ENCODE results near the gene MET. TPM values are rescaled to one million over a fixed set of nuclear protein-coding genes. Genes with fewer than 3 reads are reported as not detected.
A peak's percentile ranks its signal among the peaks of the same experiment; 100 is the strongest.

Gene MET
- total and polyA plus RNA-seq, 2 of the 13 experiments (the other 11 are each of a cell fraction or from before 2014, with no cell fraction given), result 21.8 to 31.5 TPM

DNA sequence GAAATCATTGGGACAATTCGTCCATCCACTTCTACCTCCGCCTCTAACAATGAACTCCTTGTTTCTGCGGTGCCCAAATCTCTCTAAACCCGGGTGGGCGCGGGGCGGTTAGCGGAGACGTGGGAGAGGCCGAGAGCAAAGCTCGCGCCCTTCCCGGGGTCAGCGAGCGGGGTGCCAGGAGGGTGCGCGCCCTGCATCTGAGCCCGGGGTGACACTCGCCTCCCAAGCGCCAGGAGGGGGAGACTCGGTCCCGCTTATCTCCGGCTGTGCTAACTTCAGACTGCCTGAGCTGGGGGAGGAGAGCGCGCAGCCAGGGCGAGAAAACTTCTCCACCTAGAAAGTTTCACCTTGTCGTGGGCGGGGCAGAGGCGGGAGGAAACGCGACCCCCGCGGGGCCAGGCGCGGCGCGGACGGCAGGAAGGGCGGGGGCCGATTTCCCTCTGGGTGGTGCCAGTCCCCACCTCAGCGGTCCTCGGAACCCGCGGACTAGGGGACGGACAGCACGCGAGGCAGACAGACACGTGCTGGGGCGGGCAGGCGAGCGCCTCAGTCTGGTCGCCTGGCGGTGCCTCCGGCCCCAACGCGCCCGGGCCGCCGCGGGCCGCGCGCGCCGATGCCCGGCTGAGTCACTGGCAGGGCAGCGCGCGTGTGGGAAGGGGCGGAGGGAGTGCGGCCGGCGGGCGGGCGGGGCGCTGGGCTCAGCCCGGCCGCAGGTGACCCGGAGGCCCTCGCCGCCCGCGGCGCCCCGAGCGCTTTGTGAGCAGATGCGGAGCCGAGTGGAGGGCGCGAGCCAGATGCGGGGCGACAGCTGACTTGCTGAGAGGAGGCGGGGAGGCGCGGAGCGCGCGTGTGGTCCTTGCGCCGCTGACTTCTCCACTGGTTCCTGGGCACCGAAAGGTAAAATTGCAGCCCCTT is at the start of gene MET (continued):
- TF ChIP-seq, protein P1, sequence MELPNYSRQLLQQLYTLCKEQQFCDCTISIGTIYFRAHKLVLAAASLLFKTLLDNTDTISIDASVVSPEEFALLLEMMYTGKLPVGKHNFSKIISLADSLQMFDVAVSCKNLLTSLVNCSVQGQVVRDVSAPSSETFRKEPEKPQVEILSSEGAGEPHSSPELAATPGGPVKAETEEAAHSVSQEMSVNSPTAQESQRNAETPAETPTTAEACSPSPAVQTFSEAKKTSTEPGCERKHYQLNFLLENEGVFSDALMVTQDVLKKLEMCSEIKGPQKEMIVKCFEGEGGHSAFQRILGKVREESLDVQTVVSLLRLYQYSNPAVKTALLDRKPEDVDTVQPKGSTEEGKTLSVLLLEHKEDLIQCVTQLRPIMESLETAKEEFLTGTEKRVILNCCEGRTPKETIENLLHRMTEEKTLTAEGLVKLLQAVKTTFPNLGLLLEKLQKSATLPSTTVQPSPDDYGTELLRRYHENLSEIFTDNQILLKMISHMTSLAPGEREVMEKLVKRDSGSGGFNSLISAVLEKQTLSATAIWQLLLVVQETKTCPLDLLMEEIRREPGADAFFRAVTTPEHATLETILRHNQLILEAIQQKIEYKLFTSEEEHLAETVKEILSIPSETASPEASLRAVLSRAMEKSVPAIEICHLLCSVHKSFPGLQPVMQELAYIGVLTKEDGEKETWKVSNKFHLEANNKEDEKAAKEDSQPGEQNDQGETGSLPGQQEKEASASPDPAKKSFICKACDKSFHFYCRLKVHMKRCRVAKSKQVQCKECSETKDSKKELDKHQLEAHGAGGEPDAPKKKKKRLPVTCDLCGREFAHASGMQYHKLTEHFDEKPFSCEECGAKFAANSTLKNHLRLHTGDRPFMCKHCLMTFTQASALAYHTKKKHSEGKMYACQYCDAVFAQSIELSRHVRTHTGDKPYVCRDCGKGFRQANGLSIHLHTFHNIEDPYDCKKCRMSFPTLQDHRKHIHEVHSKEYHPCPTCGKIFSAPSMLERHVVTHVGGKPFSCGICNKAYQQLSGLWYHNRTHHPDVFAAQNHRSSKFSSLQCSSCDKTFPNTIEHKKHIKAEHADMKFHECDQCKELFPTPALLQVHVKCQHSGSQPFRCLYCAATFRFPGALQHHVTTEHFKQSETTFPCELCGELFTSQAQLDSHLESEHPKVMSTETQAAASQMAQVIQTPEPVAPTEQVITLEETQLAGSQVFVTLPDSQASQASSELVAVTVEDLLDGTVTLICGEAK (IDR thresholded peaks at IDR 0.05), result no peak
- TF ChIP-seq, protein P1 (CRISPR knock-in tag; IDR thresholded peaks at IDR 0.05), result peak; percentile 78
- TF ChIP-seq MTF2 (CRISPR knock-in tag; IDR thresholded peaks at IDR 0.05; ENCODE audit: borderline replicate concordance) (no peak), ZNF432 (CRISPR knock-in tag; IDR thresholded peaks at IDR 0.05; ENCODE audit: borderline replicate concordance) (no peak), U2AF1 (optimal IDR thresholded peaks at IDR 0.05; ENCODE audit: low read depth, low read length) (no peak), ZNF777 (CRISPR knock-in tag; IDR thresholded peaks at IDR 0.05) (no peak), SNRNP70 (IDR thresholded peaks at IDR 0.05; ENCODE audit: low read depth, low read length) (no peak), ZBTB8A (CRISPR knock-in tag; IDR thresholded peaks at IDR 0.05; ENCODE audit: borderline replicate concordance, low read depth) (no peak), TBX3 (IDR thresholded peaks at IDR 0.05; ENCODE audit: borderline replicate concordance) (peak; percentile 76), GATA4 (IDR thresholded peaks at IDR 0.05; ENCODE audit: borderline replicate concordance, low read depth) (no peak), ZNF543 (CRISPR knock-in tag; IDR thresholded peaks at IDR 0.05) (no peak), ADNP (CRISPR knock-in tag; IDR thresholded peaks at IDR 0.05) (no peak), RBFOX2 (IDR thresholded peaks at IDR 0.05; ENCODE audit: low read depth, low read length) (peak; percentile 88)
- TF ChIP-seq, protein P2, sequence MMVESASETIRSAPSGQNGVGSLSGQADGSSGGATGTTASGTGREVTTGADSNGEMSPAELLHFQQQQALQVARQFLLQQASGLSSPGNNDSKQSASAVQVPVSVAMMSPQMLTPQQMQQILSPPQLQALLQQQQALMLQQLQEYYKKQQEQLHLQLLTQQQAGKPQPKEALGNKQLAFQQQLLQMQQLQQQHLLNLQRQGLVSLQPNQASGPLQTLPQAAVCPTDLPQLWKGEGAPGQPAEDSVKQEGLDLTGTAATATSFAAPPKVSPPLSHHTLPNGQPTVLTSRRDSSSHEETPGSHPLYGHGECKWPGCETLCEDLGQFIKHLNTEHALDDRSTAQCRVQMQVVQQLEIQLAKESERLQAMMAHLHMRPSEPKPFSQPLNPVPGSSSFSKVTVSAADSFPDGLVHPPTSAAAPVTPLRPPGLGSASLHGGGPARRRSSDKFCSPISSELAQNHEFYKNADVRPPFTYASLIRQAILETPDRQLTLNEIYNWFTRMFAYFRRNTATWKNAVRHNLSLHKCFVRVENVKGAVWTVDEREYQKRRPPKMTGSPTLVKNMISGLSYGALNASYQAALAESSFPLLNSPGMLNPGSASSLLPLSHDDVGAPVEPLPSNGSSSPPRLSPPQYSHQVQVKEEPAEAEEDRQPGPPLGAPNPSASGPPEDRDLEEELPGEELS (CRISPR knock-in tag; IDR thresholded peaks at IDR 0.05), result peak; percentile 82
- TF ChIP-seq, protein P3, sequence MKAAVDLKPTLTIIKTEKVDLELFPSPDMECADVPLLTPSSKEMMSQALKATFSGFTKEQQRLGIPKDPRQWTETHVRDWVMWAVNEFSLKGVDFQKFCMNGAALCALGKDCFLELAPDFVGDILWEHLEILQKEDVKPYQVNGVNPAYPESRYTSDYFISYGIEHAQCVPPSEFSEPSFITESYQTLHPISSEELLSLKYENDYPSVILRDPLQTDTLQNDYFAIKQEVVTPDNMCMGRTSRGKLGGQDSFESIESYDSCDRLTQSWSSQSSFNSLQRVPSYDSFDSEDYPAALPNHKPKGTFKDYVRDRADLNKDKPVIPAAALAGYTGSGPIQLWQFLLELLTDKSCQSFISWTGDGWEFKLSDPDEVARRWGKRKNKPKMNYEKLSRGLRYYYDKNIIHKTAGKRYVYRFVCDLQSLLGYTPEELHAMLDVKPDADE (CRISPR knock-in tag; IDR thresholded peaks at IDR 0.05), result no peak

Measured in HepG2 (cell line).